Dendritic cell treated with granulocyte-macrophage colony-stimulating factor and Interleukin-4, amounts not matched to agents 40 ng/mL and 50 ng/mL, for 4 days (primary cell): Measurements from ENCODE around the gene CHD2.
A peak's percentile ranks its signal among the peaks of the same experiment; 100 is the strongest.

ENCODE experiments used
- H3K27ac Mint-ChIP-seq: one replicate; pipeline ENCODE4 v1.8.0; 2022; ENCODE audit warnings: mild to moderate bottlenecking, mixed read lengths
- H3K27me3 Mint-ChIP-seq: one replicate; pipeline ENCODE4 v1.8.0; 2022; ENCODE audit warnings: mild to moderate bottlenecking, mixed read lengths
- H3K36me3 Mint-ChIP-seq: one replicate; pipeline ENCODE4 v1.8.0; 2022; ENCODE audit warnings: low read depth, mixed read lengths
- H3K4me1 Mint-ChIP-seq: one replicate; pipeline ENCODE4 v1.8.0; 2022; ENCODE audit warnings: low read depth, mixed read lengths
- H3K4me3 Mint-ChIP-seq: one replicate; pipeline ENCODE4 v1.8.0; 2022; ENCODE audit warnings: mild to moderate bottlenecking, moderate library complexity, mixed read lengths
- H3K9me3 Mint-ChIP-seq: one replicate; pipeline ENCODE4 v1.8.0; 2022; ENCODE audit warnings: mixed read lengths
- intact Hi-C: fragments of 100-400 bp; cut with micrococcal nuclease; formaldehyde crosslinking; loops from one replicate; pipeline ENCODE4 v1.15.0; 2022

The CHD2 gene

DNA sequence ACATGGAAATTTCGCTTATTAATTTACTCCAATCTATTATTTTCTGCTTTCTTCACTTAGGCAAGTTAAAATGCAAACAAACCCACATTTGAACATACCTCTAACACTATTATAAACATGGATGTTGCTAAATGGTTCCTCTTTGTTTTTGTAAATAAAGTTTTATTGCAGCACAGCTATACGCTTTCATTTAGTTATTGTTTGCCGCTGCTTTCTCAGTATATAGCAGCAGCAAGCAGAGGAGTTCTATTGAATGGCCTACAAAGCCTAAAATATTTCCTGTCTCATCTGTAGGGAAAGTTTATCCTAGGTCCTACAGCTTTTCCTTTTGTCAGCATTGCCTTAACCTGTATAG, 7.9 kb upstream of the CHD2 start:
- intact Hi-C loops: no loop called here
- Mint-ChIP-seq H3K36me3 (peaks cover 76% of the 10 kb centered on the region), H3K27ac (no peak overlapping the region), H3K4me3 (no peak overlapping the region), H3K27me3 (no peaks in the 10 kb centered on the region), H3K9me3 (no peaks in the 10 kb centered on the region), H3K4me1 (peaks cover 36% of the 10 kb centered on the region)

DNA sequence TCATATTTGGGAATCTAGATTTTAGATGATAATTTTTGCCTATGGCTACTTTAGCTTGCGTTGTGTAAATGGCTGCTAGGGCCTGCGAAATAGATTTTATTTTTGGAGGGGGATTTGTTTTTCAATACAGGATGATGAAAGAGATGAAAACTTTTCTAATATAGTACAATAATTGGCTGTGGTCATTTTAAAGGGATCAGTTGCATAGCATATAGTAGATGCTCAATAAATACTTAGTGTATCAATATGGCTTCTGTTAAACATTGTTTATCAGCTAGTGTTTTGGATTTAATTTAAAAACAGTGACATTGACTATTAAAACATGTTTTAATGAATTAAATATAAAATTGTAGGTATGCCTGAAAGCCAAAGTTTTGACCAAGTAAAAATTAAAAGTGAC, 6.9 kb upstream of the CHD2 start:
- Mint-ChIP-seq H3K9me3 (no peaks in the 10 kb centered on the region), H3K36me3 (peaks cover 82% of the 10 kb centered on the region), H3K27ac (no peak overlapping the region), H3K4me1 (peaks cover 34% of the 10 kb centered on the region), H3K27me3 (no peaks in the 10 kb centered on the region), H3K4me3 (no peak overlapping the region)
- intact Hi-C loops: no loop called here

- Mint-ChIP-seq H3K4me3 (no peak overlapping the region), H3K27ac (peak overlapping the region; percentile 60), H3K27me3 (no peaks in the 10 kb centered on the region), H3K9me3 (peaks cover 12% of the 10 kb centered on the region), H3K36me3 (peaks cover 91% of the 10 kb centered on the region), H3K4me1 (peaks cover 35% of the 10 kb centered on the region)
- intact Hi-C loops: no loop called here
These were observed 3.6 kb upstream of the CHD2 start for GRCh38 chr15:92896561-92896960.

GRCh38 chr15:92897620-92898019, 2.5 kb upstream of the CHD2 start:
- Mint-ChIP-seq H3K27ac (no peak overlapping the region), H3K4me3 (no peak overlapping the region), H3K4me1 (peaks cover 35% of the 10 kb centered on the region), H3K36me3 (peaks cover 84% of the 10 kb centered on the region), H3K9me3 (peaks cover 12% of the 10 kb centered on the region), H3K27me3 (no peaks in the 10 kb centered on the region)
- intact Hi-C loops: no loop called here

DNA sequence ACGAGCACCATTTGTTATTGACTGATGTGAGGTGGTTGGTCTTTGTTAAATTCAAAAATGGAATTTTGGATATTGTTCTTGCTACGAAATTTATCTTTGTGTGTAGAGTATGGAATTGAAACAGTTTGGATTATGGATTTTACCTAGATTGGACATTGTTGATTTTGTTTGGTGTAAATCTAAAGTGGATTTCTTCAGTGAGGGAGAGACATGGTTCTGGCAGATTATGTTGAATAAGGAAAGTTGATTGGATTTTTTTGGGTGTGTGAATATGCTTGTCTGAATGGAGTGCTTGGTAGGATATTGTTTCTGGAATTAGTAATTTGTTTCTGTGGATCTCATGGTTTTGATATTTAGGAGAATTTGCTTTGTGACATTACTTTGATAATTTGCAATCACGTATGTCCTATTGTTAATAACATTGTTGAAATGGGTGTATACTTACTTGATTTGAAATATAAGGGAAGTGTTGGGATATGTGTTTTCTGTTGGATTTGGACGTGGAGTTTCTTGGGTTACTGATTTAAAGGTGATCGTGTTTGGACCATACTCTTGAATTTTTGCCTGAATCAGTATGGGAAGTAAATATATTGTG, 1.0 kb upstream of the CHD2 start:
- Mint-ChIP-seq H3K4me3 (peak overlapping the region; percentile 54), H3K27ac (peak overlapping the region; percentile 96), H3K27me3 (no peaks in the 10 kb centered on the region), H3K36me3 (peaks cover 81% of the 10 kb centered on the region), H3K9me3 (peaks cover 12% of the 10 kb centered on the region), H3K4me1 (peaks cover 35% of the 10 kb centered on the region)
- intact Hi-C loops: no loop called here

DNA sequence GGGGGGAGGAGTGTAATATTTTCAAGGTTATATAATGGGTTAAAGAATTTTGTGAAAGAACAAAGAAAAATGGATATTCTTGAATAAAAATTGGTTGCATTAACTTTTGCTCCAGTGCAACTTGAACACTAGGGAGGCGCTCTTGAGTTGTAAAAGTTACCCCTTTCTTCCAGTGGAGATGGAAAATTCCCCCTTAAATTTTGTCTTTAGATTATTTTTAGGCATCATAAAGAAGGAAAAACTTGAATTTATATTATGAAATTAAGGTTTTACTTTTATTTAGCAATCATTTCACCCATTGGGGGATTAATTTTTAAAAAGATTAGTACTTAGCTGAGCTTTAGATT, 550 bp upstream of the CHD2 start:
- Mint-ChIP-seq H3K9me3 (peaks cover 12% of the 10 kb centered on the region), H3K4me1 (peaks cover 33% of the 10 kb centered on the region)

GRCh38 chr15:92900731-92901071, 577 bp downstream of the CHD2 start:
- Mint-ChIP-seq H3K27ac (peak overlapping the region; percentile 96), H3K4me3 (peak overlapping the region; percentile 90), H3K4me1 (peaks cover 26% of the 10 kb centered on the region)

More for the DNA sequence above, 550 bp upstream of the CHD2 start:
- Mint-ChIP-seq H3K27ac (peak overlapping the region; percentile 96), H3K36me3 (peaks cover 78% of the 10 kb centered on the region), H3K4me3 (peak overlapping the region; percentile 90), H3K27me3 (no peaks in the 10 kb centered on the region)
- intact Hi-C loops: no loop called here

GRCh38 chr15:92901072-92901761, 1.1 kb downstream of the CHD2 start:
- H3K36me3 Mint-ChIP-seq: peaks cover 71% of the 10 kb centered on the region
- peak overlapping the region; percentile 90 for H3K4me3 Mint-ChIP-seq
- no peaks in the 10 kb centered on the region for H3K27me3 Mint-ChIP-seq
- intact Hi-C loops: loop anchor here (2.0 kb wide), 1 partner anchor 16 kb away; no protein-coding TSS in a partner anchor
- H3K9me3 Mint-ChIP-seq: peaks cover 12% of the 10 kb centered on the region
- H3K4me1 Mint-ChIP-seq: peaks cover 28% of the 10 kb centered on the region
- peak overlapping the region; percentile 96 for H3K27ac Mint-ChIP-seq

More at GRCh38 chr15:92900731-92901071, 577 bp downstream of the CHD2 start:
- intact Hi-C loops: loop anchor here (2.0 kb wide), 1 partner anchor 16 kb away; no protein-coding TSS in a partner anchor
- no peaks in the 10 kb centered on the region for H3K27me3 Mint-ChIP-seq
- peaks cover 12% of the 10 kb centered on the region for H3K9me3 Mint-ChIP-seq
- H3K36me3 Mint-ChIP-seq: peaks cover 71% of the 10 kb centered on the region

DNA sequence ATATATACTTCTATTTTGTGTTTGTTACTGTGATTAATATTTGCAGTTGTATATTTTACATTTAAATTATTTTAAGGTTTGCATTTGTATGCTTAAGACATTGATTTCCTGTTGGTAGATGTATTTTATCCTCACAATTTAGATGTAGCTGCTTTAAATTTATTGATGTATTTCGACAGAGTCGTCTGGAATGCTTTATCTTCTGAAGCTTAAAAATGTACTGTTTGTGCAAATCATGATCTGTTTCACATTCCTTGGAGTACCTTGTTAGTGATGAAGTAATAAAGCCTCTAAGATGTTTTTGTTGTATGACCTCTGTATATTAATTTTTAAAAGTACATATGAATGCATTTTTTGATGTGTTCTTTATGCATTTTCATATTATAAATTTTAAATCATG, 1.9 kb downstream of the CHD2 start:
- Mint-ChIP-seq H3K27me3 (no peaks in the 10 kb centered on the region), H3K36me3 (peaks cover 71% of the 10 kb centered on the region), H3K27ac (peak overlapping the region; percentile 96), H3K4me1 (peaks cover 33% of the 10 kb centered on the region), H3K4me3 (peak overlapping the region; percentile 64), H3K9me3 (peaks cover 12% of the 10 kb centered on the region)
- intact Hi-C loops: loop anchor here (2.0 kb wide), 1 partner anchor 17 kb away; no protein-coding TSS in a partner anchor

- Mint-ChIP-seq H3K4me1 (peaks cover 42% of the 10 kb centered on the region), H3K27ac (peak overlapping the region; percentile 96), H3K4me3 (peak overlapping the region; percentile 71), H3K27me3 (no peaks in the 10 kb centered on the region), H3K36me3 (peaks cover 62% of the 10 kb centered on the region), H3K9me3 (peaks cover 12% of the 10 kb centered on the region)
- intact Hi-C loops: no loop called here
These were observed 2.8 kb downstream of the CHD2 start for GRCh38 chr15:92902737-92903593.

GRCh38 chr15:92903631-92903965, 3.5 kb downstream of the CHD2 start:
- H3K4me1 Mint-ChIP-seq: peaks cover 48% of the 10 kb centered on the region
- H3K9me3 Mint-ChIP-seq: peaks cover 11% of the 10 kb centered on the region
- intact Hi-C loops: no loop called here
- peak overlapping the region; percentile 96 for H3K27ac Mint-ChIP-seq
- H3K27me3 Mint-ChIP-seq: no peaks in the 10 kb centered on the region
- H3K36me3 Mint-ChIP-seq: peaks cover 61% of the 10 kb centered on the region
- H3K4me3 Mint-ChIP-seq: peak overlapping the region; percentile 83

DNA sequence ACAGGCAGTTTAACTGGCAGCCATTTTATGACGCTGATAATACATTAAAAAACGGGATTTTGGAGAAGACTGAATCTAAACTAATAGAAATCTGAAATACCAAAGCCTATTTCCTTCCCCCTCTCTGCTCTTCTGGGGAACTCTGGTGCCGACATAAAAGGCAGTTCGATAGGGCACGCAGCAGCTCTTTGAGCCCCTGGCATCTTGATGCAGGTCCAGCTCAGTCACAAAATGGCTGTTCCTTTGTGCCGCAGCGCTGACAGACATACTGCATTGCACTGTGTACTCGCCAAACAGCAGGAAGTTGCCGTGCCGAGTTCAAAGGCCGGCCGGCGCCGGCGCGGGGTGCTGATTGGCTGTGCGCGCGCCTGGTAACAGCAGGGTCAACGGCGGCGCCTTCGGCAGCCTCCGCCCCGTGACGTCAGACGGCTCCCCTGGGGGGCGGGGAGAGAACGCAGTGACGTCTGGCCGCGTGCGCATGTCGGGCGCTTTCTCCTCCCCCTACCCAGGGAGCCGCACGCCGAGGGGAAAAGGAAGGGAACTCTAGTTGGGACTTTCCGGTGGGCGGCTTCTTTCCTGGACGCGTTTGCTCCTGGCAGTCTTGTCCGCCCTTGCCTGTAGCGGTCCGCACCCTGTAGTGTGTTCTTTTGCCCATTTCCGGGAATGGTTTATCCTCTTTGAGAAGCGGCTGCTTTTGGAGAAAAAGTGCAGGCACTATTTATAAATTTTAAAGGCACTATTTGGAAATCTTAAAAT, 4.0 kb downstream of the CHD2 start:
- Mint-ChIP-seq H3K27me3 (no peaks in the 10 kb centered on the region), H3K36me3 (peaks cover 61% of the 10 kb centered on the region), H3K27ac (peak overlapping the region; percentile 96)

GRCh38 chr15:92904722-92905571, 4.8 kb downstream of the CHD2 start:
- H3K36me3 Mint-ChIP-seq: peaks cover 61% of the 10 kb centered on the region
- H3K27ac Mint-ChIP-seq: peak overlapping the region; percentile 96
- H3K9me3 Mint-ChIP-seq: no peaks in the 10 kb centered on the region
- intact Hi-C loops: loop anchor here (1.0 kb wide), 1 partner anchor 96 kb away; no protein-coding TSS in a partner anchor
- peak overlapping the region; percentile 83 for H3K4me3 Mint-ChIP-seq
- H3K27me3 Mint-ChIP-seq: no peaks in the 10 kb centered on the region
- H3K4me1 Mint-ChIP-seq: peaks cover 49% of the 10 kb centered on the region

More for the DNA sequence above, 4.0 kb downstream of the CHD2 start:
- peak overlapping the region; percentile 83 for H3K4me3 Mint-ChIP-seq
- intact Hi-C loops: loop anchor here (1.0 kb wide), 1 partner anchor 95 kb away; no protein-coding TSS in a partner anchor
- peaks cover 48% of the 10 kb centered on the region for H3K4me1 Mint-ChIP-seq
- H3K9me3 Mint-ChIP-seq: peaks cover 6% of the 10 kb centered on the region
